HG02938 (cell line): ENCODE measurements around the gene IRX2.

Experiments
- ATAC-seq: cut with Tn5 transposase; IDR thresholded peaks from one replicate; pipeline ENCODE4 v1.9.1; 2021; ENCODE audit warnings: mild to moderate bottlenecking, moderate library complexity; ENCODE audit not compliant: unreplicated experiment

IRX2 gene

DNA sequence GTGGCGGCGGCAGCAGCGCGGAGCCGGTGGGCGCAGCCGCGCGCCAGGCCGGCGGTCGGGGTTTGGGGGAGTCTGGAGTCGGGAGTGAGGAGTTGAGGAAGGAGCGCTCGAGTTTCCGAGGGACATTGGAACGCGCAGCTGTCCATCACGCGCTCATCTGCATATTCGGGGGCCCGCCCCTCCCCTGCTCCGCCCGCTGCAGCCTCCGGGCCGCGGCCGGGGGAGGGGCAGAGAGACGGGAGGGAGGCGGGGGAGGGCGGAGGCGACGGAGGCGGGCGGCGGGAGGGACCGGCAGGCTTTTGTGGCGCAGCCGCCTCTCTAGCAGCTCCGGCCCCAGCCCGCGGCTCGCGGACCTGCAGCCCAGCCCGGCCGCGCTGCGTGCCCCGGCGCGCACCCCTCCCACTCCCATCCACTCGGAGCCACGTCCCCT, at the start of gene IRX2:
Gene IRX2 (minus strand): TSS at position 86 of the 430 bp plus-strand sequence. CDS start 264 bp downstream, outside the sequence.
- no peak for ATAC-seq

DNA sequence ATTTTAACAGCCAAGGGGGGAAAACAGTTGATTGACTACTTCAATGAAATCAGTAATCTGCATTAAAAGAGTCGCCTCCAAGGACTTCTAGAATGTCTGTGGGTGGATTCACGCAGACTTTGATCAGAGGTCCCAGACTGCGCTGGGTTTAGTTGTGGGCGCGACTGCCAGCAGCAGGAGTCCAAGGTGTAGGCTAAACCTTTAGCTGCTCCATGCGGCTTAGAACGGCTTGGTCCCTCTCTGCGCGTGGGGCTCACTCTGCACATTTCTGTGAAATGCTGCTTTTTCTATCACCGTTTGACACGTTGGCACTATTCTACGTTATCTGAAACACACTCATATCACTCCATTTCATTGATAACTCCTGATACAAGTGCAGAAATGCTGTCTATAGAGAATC, 48.6 kb upstream of the IRX2 start:
- ATAC-seq = no peak

DNA sequence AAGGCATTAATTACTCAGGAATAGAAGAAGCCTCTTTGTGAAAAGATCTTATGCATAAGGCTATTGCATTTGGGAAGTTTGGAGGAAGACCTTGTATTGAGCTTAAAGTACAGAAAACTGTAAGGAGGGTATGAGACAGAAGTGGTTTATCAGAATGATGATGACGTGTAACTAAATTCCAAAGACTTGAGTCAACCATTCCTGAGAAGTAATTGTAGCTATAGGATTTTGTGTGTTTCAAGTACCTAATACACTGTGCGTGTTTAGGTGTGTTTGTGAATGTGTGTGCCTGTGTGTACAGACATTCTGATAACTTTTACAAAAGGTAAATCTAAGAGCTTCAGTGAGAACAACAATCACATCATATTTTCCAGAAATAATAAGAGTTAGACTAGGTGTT, 46.5 kb upstream of the IRX2 start:
- ATAC-seq = no peak

DNA sequence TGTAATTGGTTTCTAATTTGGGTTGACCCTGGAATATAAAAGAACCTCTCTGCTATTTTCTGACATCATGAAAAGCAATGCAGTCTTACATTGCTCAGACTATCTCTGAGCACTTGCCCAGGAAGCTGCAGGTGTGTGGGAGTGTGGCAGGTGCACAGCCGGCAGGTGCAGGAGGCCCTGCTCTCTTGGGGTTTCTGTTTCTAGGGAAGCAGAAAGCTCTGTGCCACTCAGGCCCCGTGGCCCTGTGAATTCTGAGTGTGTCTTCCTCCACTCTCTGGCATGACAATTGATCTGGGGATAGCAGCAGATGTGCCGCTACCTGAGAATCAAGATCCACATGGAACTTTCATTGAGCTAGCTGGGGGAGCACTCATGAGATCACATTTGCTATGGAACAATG, 45.7 kb upstream of the IRX2 start:
- ATAC-seq = no peak

DNA sequence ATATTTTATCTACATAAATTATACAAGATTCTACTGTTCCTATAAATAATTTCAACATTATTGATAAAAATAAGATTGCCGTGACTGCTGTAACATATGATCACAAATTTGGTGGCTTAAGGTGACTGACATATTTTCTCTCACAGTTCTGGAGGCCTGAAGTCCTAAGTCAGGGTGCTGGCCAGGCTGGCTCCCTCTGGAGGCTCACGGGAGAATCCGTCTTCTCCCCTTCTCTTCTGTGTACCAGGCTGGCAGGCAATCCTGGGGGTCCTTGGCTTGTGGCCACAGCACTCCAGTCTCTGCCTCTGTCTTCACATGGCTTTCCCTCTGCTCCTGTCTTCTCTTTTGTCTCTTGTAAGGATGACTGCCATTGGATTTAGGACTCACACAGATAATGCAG, 31.7 kb upstream of the IRX2 start:
- no peak for ATAC-seq

DNA sequence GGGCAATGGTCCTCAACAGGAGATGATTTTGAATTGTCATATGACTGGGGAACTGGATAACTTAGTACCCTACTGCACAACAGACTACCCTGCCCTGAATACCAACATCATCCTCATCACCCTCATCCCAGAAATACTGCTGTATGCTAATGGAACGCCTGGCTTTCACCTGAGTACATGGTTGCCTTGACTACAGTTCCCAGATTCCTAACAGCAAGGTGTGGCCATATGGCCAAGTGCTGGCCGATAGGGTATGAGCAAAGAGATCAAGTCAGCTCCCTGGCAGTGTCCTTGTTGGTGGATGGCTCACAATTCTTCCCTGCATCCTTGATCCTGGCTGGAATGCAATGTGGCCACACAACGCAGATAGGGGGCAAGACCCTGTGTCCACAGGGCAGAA, 31.2 kb upstream of the IRX2 start:
- ATAC-seq = no peak

DNA sequence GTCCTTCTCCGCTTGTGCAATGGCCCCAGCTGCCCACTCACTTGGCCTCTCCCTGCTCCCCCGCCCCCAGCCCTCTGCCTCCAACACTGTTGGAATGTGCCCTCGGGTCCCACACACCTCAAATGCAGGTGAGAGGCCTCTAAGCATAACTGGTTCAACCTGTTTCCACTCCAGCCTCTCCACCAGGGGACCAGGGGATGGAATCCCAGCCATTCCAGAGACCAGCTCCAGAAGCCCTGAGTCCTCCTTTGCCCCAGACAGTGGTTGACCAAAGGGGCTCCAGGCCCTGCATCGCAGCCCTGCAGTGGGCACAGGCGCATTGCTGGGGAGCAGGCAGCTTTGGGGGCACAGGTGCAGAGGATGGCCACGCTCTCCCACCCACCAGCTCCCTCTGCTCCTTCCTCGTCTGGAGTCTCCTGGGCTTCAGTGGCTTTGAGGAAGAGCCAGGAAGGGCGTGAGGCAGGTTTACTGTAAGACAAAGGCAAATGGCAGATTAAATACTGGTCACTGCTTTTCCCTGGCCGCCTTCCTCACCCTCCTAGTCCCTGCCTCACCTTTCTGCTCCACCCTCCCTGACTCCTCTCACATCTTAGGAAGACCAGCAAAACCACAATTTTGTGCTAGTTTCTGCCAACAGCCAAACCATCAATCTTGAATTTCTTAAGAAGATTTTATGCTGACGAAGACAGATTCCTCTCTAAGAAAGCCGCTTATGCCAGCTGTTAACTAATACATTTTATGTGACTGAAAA, 29.1 kb upstream of the IRX2 start:
- ATAC-seq = no peak

DNA sequence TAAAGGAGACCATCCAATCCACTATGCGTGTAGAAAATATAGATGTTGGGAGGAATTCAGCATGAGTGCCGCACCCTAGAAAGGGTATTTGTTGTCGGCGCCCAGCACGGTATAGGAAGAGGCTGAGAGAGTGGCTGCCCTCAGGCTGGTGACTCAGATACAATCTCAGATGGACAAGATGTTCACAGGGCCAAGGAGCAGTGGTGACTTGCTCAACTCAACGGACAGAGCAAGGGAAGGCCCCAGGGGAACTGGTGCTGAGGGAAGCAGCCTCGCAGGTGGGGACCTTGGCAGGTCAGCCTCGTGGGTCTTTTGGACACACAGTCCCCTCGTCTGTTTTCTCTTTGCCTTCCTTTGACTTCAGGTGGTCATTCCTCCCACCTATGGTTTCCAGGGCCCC, 28.0 kb upstream of the IRX2 start:
- no peak for ATAC-seq

DNA sequence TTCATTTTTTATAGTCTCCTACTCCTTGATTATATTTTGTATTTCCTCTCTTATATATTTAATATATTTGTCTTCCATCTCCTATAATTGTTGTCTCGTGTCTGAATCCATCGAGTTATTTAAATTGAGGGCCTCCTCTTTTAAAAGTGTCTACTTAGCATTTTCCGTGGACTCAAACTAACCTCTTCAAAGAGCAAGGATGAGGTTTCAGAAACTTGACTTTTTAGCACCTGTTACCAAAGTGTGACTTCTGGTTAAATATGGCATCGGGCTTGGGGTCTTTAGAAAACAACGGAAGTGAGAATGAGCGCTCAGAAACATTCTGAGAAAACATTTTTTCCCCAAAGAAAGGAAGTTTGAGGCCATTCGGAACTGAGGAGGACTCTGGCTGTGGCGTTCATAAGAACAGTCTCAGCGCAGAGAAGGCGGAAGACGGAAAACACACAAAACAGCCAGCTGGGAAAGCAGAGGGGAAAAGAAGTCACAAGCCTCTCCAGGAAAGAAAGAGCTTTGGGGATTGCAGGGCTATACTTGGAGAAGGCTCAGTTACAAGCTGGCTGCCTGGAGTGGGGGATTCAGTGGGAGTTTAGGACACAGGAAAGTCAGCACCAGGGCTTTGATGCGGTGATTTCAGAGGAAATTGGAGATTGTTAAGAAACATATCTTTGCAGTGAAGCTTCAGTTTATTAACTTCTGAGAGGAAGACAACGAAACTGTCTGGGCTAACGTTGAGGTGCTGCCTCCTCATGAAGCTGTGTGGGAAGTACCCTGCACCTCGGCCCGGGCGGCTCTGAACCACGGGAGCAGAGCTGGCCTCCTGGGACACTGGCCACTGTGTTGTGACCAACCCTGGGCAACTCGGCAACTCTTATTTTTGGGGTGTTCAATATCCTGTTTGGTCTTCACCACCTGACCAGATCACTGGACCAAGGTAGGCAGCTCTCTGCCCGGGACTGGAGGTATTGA, 25.1 kb upstream of the IRX2 start:
- no peak for ATAC-seq

DNA sequence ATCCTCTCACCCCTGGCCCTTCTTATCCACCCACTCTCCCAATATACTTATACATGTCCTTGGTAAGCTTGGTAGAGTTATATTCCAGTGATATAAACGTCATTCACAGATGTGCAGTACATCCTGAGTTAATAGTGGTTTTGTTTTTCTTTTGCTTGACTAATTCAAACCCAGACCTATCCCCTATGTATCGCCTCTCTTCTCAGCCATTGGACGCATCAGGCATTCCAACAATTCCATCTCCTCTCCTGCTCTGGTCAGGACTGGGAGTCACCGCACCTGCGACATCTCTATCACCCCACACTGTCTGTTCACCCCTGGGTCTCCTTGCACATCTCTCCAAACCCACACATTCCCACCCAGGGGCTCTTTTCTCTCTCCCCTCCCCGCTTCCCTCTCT, 21.9 kb upstream of the IRX2 start:
- no peak for ATAC-seq

DNA sequence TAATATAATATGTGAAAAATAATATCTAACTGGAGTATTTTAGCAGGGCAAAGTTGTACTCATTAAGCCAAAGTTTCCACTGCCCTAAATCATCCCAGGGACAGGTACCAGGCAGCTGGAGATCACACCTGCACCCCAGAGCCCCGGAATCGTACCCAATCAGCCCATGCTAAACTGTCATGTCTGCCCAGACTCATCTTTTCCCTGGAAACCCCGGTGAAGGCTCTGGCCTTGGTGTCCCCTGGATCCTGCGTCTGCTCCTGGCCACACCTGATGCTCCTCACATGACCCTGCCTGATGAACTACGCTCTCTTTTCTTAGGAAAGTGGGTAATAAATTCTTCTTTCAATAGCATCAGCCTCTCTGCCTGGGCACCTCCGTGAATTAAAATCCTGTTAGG, 15.6 kb upstream of the IRX2 start:
- ATAC-seq = no peak

DNA sequence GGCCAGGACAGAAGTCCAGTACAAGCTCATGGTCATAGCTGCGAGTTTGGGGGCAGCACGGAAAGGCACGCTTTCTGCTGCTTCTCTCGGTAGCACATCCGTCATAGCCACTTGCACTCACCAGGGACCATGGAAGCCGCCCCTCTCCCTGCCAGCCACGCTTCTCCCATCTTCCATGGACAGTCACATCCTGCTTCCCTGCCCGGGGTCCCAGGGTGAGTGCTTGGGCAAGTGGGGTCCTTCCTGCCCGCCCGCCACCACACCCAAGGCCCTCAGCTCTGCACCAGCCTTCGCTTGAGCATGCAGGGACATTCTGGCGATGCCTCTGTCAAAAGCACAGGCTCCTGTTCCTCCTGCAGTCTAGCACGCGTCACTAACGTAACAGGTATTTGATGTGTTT, 13.1 kb upstream of the IRX2 start:
- no peak for ATAC-seq

DNA sequence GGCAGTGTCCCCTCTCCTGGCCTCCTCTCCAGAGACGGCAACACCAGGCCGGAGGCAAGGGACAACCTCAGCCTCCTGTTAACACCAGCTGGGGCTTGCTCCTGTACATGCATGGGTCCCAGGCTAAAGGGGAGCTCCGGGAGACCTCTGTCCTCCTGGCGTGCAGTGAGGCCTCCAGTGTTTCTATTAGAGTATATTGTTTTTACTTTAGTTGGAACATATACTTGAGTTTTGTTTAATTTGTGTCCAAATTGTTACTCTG, 12.0 kb upstream of the IRX2 start:
- ATAC-seq = no peak

DNA sequence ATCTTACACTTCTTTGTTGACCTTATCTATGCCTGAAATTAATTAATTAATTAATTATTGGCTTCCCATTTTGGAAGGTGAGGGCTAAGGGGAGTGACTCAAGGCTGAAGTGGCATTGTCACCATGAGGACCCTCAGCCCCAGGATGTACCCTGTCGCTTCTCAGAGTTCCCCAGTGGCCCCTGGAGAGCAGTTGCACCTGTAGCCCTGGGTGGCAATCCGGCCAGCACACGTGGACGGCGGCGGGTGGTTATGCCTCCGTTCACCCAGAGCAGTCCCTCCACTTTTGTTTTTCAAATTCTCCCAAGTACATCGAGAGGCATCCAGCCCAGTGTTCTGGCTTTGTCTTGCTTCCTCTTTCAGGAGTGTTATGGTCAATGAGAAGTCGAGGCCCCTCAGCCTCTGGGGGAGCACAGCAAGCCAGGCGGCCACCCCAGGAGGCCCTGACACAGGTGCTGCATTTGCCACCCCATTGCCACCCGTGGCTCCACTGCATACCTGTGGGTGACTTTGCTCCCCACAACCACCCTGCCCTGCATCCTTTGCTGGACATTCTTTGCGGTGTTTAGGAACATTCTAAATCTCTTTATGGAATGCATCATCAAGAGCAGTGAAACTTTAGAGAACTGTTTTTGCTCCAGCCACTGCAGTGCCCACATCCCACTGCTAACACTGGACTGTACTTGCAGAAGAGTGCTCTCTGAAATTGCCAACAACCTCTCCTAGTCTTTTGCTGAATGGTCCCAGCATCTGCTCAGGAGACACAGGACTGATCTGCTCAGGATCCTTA, 11.5 kb upstream of the IRX2 start:
- ATAC-seq = no peak

DNA sequence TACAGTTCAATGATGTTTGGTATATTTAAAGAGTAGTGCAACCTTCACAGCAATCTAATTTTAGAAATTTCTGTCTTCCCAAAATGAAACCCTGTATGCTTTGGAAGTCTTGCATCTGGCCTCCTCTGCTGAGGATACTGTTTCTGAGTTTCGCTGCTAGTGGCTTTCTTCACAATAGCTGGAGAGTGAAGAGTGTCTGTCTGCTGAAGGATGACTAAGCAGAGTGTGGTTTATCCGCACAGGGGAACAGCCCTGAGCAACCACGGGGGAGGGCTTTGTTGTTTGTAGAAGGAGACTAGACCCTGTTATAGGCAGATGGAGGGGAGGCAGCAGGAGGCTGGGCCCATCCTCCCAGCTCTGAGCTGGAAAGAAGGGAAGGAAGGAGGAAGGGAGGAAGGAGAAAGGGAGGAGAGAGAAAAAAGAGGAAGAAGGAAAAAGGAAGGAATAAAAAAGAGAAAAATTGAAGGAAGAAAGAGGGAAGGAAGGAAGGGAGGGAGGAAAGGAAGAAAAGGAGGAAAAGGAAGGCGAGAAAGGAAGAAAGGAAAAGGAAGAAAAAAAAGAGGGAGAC, 10.5 kb upstream of the IRX2 start:
- no peak for ATAC-seq

DNA sequence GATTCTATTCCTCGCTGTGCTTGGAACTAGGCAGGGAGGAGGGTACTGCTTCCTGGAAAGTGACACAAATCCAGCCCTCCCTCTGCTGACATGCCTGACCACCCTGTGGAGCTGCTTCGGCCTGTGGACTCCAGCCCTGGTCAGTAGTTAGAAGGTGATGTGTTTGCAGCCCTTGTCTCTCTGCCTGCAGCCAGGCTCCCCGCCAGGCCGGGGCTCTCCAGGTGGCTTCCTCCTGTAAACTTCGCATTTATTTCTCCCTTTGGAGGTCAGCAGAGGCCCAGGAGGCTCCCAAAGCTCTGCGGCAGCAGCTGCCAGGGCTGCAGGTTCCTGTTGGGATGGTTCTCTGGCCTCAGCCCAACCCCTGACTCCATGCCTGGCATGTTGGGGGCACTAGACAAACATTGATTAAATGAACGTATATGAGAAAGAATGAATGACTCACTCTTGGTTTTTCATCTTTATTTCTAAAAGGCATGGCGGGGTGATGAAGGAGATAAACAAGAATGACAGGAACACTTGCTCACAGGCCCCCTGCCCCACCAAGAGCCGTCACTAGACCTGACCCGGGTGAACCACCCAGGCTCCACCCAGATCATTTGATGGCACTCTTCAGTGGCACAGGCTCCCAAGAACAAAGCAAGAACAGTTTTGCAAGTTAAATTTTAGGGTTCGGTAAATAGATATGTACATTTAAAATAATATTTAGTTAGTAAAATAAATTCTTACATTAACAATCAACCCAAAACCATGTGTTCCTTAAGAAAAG, 8.4 kb upstream of the IRX2 start:
- ATAC-seq = no peak

DNA sequence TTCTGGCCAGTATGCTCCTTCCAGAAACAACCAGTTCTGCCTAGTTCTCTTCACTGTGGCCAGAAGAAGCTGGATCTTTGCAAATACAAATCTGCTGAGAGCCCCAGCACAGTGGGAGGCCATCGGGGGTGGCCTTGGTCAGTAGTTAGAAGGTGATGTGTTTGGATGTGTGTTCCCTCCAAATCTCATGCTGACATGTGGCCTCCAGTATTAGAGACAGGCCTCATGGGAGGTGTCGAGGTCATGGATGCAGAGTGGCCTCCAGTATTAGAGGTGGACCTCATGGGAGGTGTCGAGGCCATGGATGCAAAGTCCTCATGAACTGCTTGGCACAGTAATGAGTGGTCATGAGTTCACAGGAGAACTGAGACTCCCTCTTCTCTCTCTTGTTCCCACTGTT, 7.6 kb upstream of the IRX2 start:
- ATAC-seq = no peak

DNA sequence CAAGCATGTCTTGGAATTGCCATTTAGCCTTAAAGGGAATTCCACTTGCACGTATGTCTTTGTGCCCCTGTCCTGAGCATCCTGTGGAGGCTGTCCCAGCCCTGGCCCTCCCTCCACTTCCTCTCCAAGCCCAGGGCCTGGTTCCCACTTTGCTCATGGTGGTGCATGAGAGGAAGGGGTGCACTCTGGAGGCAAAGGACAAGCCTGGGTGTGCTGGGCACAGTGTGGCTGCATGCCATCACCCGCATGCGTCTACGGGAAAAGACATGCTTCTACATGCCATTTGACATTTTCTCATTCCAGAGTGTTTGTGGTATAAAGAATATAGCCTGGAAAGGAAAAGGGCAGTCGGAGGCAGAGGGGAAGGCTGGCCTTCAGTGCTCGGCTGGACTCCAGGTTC, 7.2 kb upstream of the IRX2 start:
- no peak for ATAC-seq

DNA sequence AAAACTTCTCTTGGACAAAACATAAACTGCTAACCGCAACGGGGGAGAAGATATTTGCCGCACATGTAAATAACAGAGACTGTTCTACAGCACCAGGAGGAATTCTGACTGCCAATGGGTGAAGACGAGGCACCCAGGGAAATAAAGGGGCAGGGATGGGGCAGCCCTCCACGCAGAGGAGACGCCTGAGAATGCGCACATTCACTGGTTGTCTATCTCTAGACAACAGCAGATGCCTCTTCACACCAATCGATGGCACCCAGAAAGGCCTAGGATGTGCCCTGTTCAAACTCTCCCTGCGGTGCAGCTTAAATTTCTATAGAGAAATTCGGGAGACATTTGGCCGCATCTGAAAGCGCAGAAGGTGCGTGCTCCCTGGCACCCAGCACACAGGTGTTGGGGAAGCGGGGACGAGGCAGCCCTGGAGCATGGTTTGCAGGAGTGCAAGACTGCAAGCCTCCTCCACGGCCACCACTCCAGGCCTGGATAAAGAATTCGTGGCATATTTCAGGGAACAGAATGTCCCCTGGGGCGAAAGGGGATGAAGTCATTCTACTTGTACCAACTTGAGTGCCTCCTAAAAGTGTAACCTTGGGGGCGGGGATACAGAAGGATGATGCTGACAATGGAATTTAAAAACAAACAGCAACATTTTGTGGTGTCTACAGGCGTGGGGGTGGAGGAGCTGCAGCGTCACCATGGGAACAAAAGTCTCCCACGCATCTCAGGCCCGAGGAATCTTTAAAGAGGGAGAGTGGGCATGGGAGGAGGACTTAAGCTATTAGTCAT, 6.3 kb upstream of the IRX2 start:
- ATAC-seq = no peak
